GM19438 (cell line): ENCODE data around the gene PPP1R12A.
"Not testable (repeated sequence)": the region's sequence is repeated elsewhere in the genome, so short reads cannot be mapped to it uniquely, and the experiment has no call there.

Experiments used
- ATAC-seq: cut with Tn5 transposase; IDR thresholded peaks from one replicate; pipeline ENCODE4 v1.9.1; 2021; ENCODE audit warnings: low read depth; ENCODE audit not compliant: unreplicated experiment

PPP1R12A gene

DNA sequence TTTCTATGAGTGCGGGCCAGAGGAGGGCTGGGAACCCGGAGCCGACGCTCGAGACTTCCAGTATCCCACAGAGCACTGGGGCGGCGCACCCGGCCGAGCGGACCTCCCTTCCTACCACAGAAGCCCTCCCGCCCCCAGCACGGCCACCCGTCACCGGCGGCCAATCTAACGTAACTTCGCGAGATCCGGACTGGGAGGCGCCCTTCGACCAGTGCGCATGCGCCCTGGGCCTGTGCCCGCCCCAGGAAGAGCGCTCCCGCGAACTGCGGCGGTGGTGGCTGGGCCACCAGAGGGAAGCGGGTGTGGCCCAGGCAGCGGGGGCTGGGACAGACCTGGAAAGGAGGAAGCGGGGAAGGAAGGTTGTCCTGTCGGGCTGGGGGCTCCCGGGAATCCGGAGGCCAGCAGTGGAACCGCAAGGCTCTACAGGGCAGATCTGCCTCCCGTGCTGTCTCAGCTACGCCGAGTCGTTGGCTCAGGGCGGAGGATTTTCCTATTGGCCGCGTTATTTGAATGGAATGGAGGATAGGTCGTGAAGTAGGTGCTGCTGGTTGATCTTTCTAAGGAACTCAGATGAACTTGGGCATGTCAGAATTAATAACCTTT lies at the start of gene PPP1R12A:
Gene PPP1R12A (minus strand): TSS at position 77 of the 603 bp plus-strand sequence. CDS start 166 bp downstream, outside the sequence.
- peak; percentile 84 for ATAC-seq

DNA sequence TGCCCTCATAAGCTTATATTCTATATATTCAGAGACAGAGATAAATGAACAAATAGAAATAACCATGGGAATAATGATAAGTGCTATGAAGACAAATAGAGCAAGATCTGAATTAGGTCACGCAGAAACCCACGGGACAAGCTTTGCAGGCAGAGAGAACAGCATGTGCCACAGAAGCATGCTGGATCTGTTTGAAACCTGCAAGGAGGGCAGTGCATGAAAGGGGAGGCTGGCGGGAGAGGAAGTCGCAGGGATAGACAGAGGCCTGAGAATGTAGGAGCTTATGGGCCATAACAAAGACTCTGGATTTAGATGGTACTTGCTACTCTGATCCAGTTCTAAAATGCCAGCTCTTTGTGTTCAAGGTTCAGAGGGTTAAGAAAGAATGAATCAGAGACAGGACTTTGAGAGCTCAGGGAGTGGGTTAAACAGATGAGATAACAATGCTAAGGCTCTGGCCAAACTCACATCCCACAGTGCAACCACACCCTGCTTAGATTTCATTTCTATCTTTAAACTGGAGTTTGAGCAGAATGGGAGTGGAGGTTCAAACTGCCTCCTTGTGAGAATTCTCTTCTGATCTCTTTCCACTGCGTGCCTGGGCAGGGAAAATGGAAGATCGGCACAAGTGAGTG lies 49.2 kb upstream of the PPP1R12A start:
- no peak for ATAC-seq

- no peak for ATAC-seq
These were observed 48.6 kb upstream of the PPP1R12A start for GRCh38 chr12:79983492-79983891.

GRCh38 chr12:79982086-79983062 lies 47.5 kb upstream of the PPP1R12A start:
- no peak for ATAC-seq

GRCh38 chr12:79978692-79979091 lies 43.8 kb upstream of the PPP1R12A start:
- ATAC-seq = no peak

GRCh38 chr12:79977856-79978460 lies 43.1 kb upstream of the PPP1R12A start:
- not testable (repeated sequence) for ATAC-seq

DNA sequence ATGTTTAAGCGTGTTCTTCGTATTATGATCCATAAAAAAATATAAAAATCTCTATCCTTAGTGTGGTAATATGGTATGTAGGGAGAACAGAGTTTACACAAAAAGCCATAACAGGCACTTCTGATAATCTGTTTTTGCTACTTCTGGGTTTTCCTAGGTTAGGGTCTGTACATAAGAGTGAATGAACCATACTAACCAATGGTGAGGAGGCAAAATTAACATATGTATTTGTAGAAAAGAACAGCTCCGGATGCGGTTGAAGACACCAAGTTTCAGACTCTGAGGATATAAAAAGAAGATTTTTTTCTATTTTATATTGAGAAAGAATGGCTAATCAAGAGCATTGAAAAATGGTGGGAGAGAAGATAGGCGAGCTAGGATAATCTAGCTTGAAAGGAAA lies 40.2 kb upstream of the PPP1R12A start:
- no peak for ATAC-seq

- no peak for ATAC-seq
These were observed 38.9 kb upstream of the PPP1R12A start for GRCh38 chr12:79973801-79974200.

GRCh38 chr12:79964100-79964627 lies 29.3 kb upstream of the PPP1R12A start:
- ATAC-seq = no peak

DNA sequence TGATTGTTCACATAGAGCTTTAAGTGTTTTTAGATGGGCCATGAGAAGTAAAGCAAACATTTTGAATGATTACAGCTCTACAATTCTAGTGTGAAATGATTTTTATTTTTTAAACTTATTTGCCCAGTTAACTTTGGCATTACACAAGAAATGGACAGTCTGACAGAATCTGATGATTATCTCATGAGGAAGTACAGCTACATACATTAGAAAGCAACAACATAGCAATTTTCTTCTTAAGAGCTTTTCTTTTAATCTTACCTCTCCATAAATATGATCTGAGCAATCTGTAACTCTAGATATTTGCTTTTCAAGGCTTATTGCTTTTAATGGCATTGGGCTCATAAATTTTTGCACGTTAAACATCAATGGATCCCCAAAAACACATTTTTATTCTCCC lies 26.5 kb upstream of the PPP1R12A start:
- no peak for ATAC-seq

DNA sequence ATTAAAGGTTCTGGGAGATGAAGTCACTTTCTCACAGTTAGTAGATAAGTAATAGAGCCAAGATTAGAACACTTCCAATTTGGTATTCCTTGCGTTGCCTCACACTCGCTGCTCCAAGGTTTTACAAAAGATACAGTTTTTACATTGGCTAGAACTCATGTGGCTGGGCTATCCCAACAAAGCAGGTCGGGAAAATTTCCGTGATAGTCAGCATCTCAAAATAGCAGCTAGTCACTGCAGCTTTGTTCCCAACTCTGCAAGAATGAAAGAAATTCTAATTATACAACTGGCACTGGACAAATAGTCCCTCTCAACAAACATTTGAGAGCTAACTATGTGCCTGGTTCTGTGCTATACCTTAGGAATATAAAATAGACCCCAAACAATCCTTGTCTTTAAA lies 24.6 kb upstream of the PPP1R12A start:
- ATAC-seq = no peak

GRCh38 chr12:79956896-79957295 lies 22.0 kb upstream of the PPP1R12A start:
- no peak for ATAC-seq

DNA sequence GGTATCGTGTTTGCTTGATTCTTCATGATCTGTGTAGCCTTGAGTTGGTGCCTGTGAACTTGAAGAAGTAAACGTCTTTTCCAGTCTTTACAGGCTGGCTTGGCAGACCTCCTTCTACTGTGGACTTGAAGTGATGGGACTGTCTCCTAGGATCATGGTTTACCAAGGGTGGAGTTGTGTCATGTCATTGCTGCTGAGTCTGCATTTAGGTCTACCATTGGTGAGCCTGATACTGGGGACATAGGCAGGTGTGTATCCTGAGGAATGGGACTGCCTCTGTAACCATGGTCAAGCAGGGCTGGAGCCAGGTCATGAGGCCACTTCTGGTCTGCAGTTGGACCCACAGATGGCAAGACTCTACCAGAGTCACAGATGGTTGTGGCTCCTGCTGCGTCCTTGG lies 20.7 kb upstream of the PPP1R12A start:
- ATAC-seq = no peak

DNA sequence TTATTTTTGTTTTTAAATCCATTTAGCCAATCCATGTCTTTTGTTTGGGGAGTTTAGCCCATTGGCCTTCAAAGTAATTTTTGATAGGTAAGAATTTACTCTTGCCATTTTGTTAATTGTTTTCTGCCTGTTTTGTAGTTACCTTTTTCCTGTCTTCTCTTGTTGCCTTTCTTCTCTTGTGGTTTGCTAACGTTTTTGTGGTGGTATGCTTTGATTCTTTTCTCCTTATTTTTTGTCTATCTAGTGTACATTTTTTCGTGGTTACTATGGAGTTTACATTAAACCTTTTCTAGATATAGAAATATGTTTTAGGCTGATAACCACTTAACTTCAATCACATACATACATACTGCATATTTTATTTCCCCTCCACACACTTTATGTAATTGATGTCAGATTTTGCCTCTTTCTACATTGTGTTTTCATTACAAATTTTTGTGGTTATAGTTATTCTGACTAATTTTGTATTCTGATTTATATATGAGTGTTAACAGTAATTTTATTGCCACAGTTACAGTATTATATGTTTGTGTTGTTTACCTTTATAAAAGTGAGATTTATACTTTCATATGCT lies 19.2 kb upstream of the PPP1R12A start:
- no peak for ATAC-seq

GRCh38 chr12:79949098-79949497 lies 14.2 kb upstream of the PPP1R12A start:
- ATAC-seq = no peak

DNA sequence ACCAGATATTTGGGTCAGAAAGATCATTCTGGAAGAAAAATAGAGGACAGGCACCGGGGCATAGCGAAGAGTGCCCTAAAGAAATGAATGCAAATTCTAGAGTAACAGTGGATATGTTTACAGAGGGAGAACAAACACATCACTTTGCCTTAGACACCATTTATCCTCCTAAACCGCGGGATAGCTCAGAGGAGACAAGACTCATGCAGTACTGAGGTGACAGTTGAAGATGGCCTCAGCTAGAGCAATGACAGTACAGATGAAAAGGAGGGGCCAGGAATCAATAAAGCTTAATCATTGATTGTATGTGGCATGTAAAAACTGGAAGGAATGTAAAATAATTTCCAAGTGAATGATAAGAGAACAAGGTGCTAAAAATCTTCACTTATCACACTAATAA lies 10.5 kb upstream of the PPP1R12A start:
- no peak for ATAC-seq

- ATAC-seq = no peak
These were observed 9.7 kb upstream of the PPP1R12A start for GRCh38 chr12:79944565-79944964.

DNA sequence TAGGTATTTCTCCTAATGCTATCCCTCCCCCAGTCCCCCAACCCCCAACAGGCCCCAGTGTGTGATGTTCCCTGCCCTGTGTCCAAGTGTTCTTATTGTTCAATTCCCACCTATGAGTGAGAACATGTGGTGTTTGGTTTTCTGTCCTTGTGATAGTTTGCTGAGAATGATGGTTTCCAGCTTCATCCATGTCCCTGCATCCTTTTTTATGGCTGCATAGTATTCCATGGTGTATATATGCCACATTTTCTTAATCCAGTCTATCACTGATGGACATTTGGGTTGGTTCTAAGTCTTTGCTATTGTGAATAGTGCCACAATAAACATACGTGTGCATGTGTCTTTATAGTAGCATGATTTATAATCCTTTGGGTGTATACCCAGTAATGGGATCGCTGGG lies 7.9 kb upstream of the PPP1R12A start:
- not testable (repeated sequence) for ATAC-seq

DNA sequence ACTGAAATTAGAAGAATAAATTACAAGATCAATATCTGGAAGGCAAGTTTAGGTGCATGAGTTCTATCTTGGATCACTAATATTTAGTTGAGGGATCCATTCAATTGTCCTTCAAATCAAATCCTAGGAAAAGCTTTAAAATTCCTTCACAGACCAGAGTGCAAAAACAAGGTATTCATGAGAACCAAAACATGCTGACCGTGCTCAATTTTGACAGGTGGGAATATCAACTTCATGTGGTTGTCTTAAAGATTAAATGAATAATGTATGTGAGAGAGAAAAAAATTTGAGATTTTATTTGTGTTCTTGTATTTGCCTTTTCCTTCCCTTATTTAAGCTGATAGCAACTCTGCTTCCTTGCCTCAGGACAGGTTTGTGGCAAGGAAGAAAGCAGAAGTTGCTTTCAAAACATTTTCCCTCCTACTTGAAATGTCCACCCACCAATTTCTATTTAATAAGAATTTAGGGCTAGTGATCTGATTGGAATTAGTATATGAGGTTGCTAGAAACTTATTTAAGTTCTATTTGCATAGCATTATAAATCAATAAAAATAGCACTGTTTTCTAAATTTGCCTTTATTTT lies 4.9 kb upstream of the PPP1R12A start:
- ATAC-seq = no peak

GRCh38 chr12:79938843-79939242 lies 3.9 kb upstream of the PPP1R12A start:
- ATAC-seq = no peak
